Fibroblast of pulmonary artery (primary cell): ENCODE data around the gene PCDH9.
A peak's percentile ranks its signal among the peaks of the same experiment; 100 is the strongest.

Experiments used
- DNase-seq: peaks from one replicate; pipeline ENCODE4 v3.0.0-alpha.2; 2010; ENCODE audit warnings: low read depth
- H3K4me3 ChIP-seq: replicated peaks from 2 replicates; pipeline ENCODE4 v1.5.1; 2011; ENCODE audit warnings: low read depth, mild to moderate bottlenecking, control low read depth, low read length, moderate library complexity
- TF ChIP-seq, protein P1 (sequence below): IDR thresholded peaks from 2 replicates; pipeline ENCODE4 v1.5.1; 2011; ENCODE audit warnings: mild to moderate bottlenecking, control low read depth, low read length, inconsistent platforms; ENCODE audit errors: missing control alignments

Gene PCDH9

DNA sequence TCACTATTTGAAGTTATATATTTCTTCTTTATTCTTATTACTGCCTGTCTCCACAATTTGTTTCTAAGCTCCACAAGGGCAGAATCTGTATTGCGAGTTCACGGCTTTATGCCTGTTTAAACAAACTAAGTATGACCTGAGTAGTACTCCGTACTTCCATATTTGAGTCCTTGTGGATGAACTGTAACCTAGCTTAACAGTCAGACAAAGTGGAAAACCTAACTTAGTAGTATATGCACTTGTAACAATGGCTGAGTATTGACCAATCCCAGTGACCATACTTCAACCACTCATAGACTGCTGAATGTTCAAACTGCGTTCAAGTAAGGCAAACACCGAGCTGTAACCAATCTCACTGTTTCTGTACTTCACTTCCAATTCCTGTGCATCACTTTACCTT lies 292.7 kb downstream of the PCDH9 start:
- TF ChIP-seq, protein P1, sequence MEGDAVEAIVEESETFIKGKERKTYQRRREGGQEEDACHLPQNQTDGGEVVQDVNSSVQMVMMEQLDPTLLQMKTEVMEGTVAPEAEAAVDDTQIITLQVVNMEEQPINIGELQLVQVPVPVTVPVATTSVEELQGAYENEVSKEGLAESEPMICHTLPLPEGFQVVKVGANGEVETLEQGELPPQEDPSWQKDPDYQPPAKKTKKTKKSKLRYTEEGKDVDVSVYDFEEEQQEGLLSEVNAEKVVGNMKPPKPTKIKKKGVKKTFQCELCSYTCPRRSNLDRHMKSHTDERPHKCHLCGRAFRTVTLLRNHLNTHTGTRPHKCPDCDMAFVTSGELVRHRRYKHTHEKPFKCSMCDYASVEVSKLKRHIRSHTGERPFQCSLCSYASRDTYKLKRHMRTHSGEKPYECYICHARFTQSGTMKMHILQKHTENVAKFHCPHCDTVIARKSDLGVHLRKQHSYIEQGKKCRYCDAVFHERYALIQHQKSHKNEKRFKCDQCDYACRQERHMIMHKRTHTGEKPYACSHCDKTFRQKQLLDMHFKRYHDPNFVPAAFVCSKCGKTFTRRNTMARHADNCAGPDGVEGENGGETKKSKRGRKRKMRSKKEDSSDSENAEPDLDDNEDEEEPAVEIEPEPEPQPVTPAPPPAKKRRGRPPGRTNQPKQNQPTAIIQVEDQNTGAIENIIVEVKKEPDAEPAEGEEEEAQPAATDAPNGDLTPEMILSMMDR = no peak
- no peak overlapping the region for H3K4me3 ChIP-seq
- no peak for DNase-seq

DNA sequence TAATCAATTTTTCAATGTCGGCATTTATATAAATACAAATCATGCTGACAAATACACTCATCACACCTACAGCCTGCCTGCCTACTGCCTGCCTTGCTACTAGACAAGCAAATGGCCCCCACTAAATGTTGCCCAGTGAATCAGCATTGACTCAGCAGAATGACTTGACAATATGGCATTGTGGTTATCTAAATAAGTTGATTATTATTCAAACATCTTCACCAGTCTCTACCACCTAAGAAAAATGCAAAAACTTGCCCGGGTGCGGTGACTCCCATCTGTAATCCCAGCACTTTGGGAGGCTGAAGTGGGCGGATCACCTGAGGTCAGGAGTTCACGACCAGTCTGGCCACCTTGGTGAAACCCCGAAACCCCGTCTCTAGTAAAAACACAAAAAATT lies 296.1 kb downstream of the PCDH9 start:
- peak; percentile 51 for DNase-seq
- TF ChIP-seq, protein P1 = no peak
- H3K4me3 ChIP-seq = no peak overlapping the region

DNA sequence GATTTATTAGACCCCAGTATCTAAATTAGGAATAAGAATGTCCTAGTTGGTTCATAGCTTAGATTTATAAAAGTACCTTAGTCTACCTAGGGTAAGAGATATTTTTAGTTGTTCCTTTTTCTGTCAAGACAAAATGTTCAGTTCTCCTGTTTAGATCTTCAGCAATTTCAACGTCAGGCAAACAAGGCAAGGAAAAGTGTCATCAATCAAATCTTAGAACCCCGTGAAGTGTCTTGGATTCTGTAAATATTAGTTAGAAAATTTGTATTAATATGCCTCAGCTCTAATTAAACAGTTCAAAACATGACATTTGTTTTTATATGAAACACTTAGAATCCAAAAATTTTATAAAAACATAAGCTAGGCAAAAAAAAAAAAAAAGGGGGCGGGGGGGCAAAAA lies 296.6 kb downstream of the PCDH9 start:
- TF ChIP-seq, protein P1 = no peak
- DNase-seq = no peak
- no peak overlapping the region for H3K4me3 ChIP-seq

DNA sequence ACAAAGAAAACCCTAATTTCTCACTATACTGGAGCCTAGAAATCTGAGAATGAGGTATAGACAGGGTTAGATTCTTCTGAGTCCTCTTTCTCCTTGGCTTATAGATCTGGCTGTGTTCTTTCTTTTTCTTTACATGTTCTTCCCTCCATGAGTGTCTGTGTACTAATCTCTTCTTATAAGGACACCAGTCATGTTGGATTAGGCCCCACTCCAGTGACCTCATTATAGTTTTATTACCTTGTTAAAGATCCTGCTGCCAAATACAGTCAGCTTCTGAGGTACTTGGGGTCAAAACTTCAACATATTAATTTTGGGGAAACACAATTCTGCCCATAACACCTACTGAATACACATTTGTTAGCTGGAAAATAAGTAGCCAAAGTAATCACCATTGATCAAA lies 302.6 kb downstream of the PCDH9 start:
- DNase-seq = no peak
- TF ChIP-seq, protein P1 = no peak
- no peak overlapping the region for H3K4me3 ChIP-seq

DNA sequence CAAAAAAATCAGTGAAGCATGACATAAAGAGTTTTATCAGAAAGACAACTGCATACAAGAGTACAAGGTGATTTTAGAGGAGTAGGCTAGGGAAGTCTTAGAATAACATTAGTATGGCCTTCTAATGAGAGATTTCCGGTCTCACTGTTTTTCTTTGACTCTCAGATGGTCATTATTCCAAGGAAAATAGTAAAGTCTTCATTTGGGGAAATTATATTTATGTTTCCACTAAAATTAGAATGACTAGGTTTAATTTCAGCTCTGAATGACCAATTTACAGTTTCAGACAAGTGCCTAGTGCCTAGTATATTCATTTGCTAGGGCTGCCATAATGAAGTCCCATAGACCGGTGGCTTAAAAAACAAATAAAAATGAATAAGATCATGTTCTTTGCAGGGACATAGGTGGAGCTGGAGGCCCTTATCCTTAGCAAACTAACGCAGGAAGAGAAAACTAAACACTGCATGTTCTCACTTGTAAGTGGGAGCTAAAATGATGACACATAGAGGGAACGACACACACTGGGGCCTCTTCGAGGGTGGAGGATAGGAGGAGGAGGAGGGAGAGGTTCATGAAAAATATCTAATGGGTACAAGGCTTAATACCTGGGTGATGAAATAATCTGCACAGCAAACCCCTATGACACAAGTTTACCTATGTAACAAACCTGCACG lies 303.1 kb downstream of the PCDH9 start:
- no peak overlapping the region for H3K4me3 ChIP-seq
- TF ChIP-seq, protein P1 = no peak
- no peak for DNase-seq

DNA sequence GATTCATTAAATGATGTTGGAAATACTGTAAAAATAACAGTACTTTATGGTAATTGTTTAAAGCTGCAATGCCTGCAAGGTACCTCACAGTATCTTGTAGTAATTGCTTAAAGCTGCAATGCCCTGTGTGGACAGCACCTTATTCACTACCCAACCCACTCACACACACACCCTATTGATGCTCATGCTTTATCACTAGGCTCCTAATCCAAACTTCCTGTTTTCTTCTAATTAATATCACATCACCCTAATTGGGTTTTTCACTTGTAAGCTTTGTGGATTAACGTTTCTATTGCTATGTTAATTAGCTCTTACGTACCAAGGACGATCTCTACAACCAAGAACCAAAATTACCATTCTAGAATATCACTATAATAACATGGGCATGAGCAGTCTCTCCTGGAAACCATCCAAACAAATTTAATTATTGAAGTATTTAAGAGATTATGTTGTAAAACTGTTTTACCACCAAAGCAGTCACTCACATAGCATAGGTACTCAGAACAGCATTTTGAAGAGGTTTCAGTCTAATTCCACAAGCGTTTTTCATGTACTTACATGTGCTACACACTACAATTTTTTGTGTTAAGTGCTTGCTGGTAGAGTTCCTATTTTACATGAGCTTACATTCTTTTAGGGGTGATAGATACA lies 303.8 kb downstream of the PCDH9 start:
- TF ChIP-seq, protein P1 = no peak
- no peak for DNase-seq
- H3K4me3 ChIP-seq = no peak overlapping the region

DNA sequence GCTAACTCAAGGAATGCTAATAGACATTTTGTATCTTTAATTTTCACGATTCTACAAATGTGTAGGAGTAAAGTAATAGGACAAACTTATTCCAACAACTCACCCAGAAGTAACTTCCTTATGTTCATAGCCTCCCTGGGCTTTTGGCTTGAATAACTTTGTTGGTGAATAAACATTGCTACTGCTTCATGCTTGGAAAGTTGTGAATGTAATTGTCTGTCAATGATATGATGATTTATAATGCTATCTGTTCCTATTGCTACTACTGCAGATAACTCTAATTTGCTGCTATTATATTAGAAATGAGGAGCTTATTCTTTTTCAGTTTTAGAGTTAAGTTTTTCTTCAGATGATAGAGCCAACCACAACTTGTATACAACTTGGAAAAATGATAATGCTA lies 307.7 kb downstream of the PCDH9 start:
- DNase-seq = no peak
- TF ChIP-seq, protein P1 = no peak
- no peak overlapping the region for H3K4me3 ChIP-seq
